Neural cell (in vitro differentiated cells): ENCODE results near the gene PHB1. TPM values are rescaled to one million over a fixed set of nuclear protein-coding genes. Genes with fewer than 3 reads are reported as not detected.

Experiments used
- polyA plus RNA-seq: library from polyadenylated mRNA; depleted of rRNA; stranded (reverse); fragments of >200 nt; gene quantifications from 2 replicates; pipeline ENCODE4 v1.2.3, GENCODE V29; 2014
- small RNA-seq, 3 experiments: library from RNA; depleted of rRNA; stranded (forward); fragments of <200 nt; gene quantifications; one replicate each; pipeline ENCODE3, GENCODE V24; 2012

The PHB1 gene
- polyA plus RNA-seq, 1 donor from 2014 or later, result 99.0 TPM

Small RNAs within 50 kb of the gene (small RNA-seq; reads per million reads assigned to genes)
- gene RF00019, result 0 to 1.2 (median 0) reads per million in 3 experiments

Other genes starting within 250 kb of the PHB1 start
- not detected in 2 replicates for gene GNGT2, start 204.3 kb downstream of the PHB1 start, polyA plus RNA-seq
- not detected in 2 replicates for gene ABI3, start 204.2 kb downstream of the PHB1 start, polyA plus RNA-seq
- not detected in 2 replicates for gene PHOSPHO1, start 184.1 kb downstream of the PHB1 start, polyA plus RNA-seq
- 16.8 and 26.7 TPM in 2 replicates for gene ZNF652, start 52.6 kb downstream of the PHB1 start, polyA plus RNA-seq
- gene NGFR, start 80.4 kb upstream of the PHB1 start, polyA plus RNA-seq, result 3.6 and 6.7 TPM in 2 replicates
- gene NXPH3, start 161.0 kb upstream of the PHB1 start, polyA plus RNA-seq, result 2.4 TPM in 2 replicates